Upper lobe of left lung (tissue), 6 donors: ENCODE measurements around the gene KSR2. TPM values are rescaled to one million over a fixed set of nuclear protein-coding genes. Genes with fewer than 3 reads are reported as not detected.

ENCODE experiments used
- ATAC-seq, 2 donors: fragments of 200-7000 bp; cut with Tn5 transposase; one replicate each; pipeline ENCODE4 v1.9.1; 2022; ENCODE audit warnings: mild to moderate bottlenecking in 2 of 2, moderate library complexity in 2 of 2; ENCODE audit not compliant: low FRiP score in 2 of 2
- DNase-seq, 2 donors: peaks; one replicate each; pipeline ENCODE4 v3.0.0-alpha.2; 2019 to 2020
- H3K27ac ChIP-seq, 4 donors: fragments of 200-600 bp; sonication (generic); one replicate each; pipeline ENCODE4 v1.5.1; 2016 to 2019
- H3K27me3 ChIP-seq, 4 donors: fragments of 200-600 bp; sonication (generic); one replicate each; pipeline ENCODE4 v1.5.1; 2017 to 2019
- H3K36me3 ChIP-seq, 4 donors: fragments of 200-600 bp; sonication (generic); one replicate each; pipeline ENCODE4 v1.5.1; 2016 to 2019
- H3K4me1 ChIP-seq, 4 donors: fragments of 200-600 bp; sonication (generic); one replicate each; pipeline ENCODE4 v1.5.1; 2018 to 2019
- H3K4me3 ChIP-seq, 4 donors: fragments of 200-600 bp; sonication (generic); one replicate each; pipeline ENCODE4 v1.5.1; 2017 to 2019; ENCODE audit warnings: mild to moderate bottlenecking in 2 of 4, moderate library complexity in 1 of 4
- H3K9me3 ChIP-seq, 4 donors: fragments of 200-600 bp; sonication (generic); one replicate each; pipeline ENCODE4 v1.5.1; 2018 to 2019
- CTCF ChIP-seq, 6 experiments: fragments of 450-650 bp in 4 of 6; fragments of 200-600 bp in 2 of 6; sonication (generic) in 2 of 6; IDR thresholded peaks; one replicate each; pipeline ENCODE4 v1.5.1; 2016 to 2019; ENCODE audit warnings: antibody characterized with exemption in 6 of 6
- EP300 ChIP-seq, 4 donors: sonication (generic); formaldehyde crosslinking; IDR thresholded peaks; one replicate each; pipeline ENCODE4 v1.5.1; 2017; ENCODE audit warnings: antibody characterized with exemption in 4 of 4, control low read depth in 2 of 4
- POLR2A ChIP-seq, 4 donors: fragments of 450-650 bp; IDR thresholded peaks; one replicate each; pipeline ENCODE4 v1.5.1; 2016 to 2017; ENCODE audit warnings: antibody characterized with exemption in 4 of 4, mild to moderate bottlenecking in 2 of 4
- POLR2AphosphoS5 ChIP-seq, 2 donors: sonication (generic); formaldehyde crosslinking; IDR thresholded peaks; one replicate each; pipeline ENCODE4 v1.5.1; 2017; ENCODE audit warnings: antibody characterized with exemption in 2 of 2
- WGBS, 2 donors: methylation state at CpG; one replicate each; pipeline ENCODE4 v1.1.5; 2017 to 2018; 5-methylcytosine and 5-hydroxymethylcytosine counted together
- total RNA-seq, 6 donors: library from RNA; depleted of rRNA in 4 of 6; stranded (reverse); fragments of >200 nt in 4 of 6; gene quantifications; one replicate each; pipeline versions ENCODE4 v1.1.0 to v1.2.1, GENCODE V29; 2016 to 2021
- donor health status: DM: no; HTN: no; CAD: no; lungs with moderate emphysema.
- donor health status: DM: no; HTN: yes; CAD: no; lungs with severe emphysema.

KSR2 gene
- total RNA-seq, 6 donors from 2014 or later, result 0.30 to 3.2 (median 0.85) TPM

- no peak for TF ChIP-seq POLR2A (IDR thresholded peaks at IDR 0.05)
- peak in 1 of 4 donors; percentile 13 for TF ChIP-seq EP300 (IDR thresholded peaks at IDR 0.05)
- H3K9me3 ChIP-seq, result no peaks in the 10 kb centered on the region
- no peak overlapping the region for H3K27ac ChIP-seq
- no peak overlapping the region for H3K4me3 ChIP-seq
- DNase-seq (peak in 1 of 2 donors; percentile 67), ATAC-seq (peak in 1 of 2 donors; percentile 68)
- no peaks in the 10 kb centered on the region for H3K27me3 ChIP-seq
- no peaks in the 10 kb centered on the region for H3K36me3 ChIP-seq
- H3K4me1 ChIP-seq, result no peaks in the 10 kb centered on the region
- WGBS, 2 donors, result 25 to 29% methylated on average over 1 of the region's 1 CpG
Observed at GRCh38 chr12:117853600-117853999, 115.2 kb downstream of the KSR2 start.

- Histone ChIP-seq H3K9me3 (no peaks in the 10 kb centered on the region), H3K4me3 (no peak overlapping the region), H3K27ac (no peak overlapping the region), H3K27me3 (no peaks in the 10 kb centered on the region), H3K36me3 (no peaks in the 10 kb centered on the region), H3K4me1 (no peaks in the 10 kb centered on the region)
- 4 to 10% methylated on average over 2 of the region's 2 CpGs for WGBS, 2 donors
- TF ChIP-seq CTCF (IDR thresholded peaks at IDR 0.05), result peak; percentile 33 to 81 (median 66)
- TF ChIP-seq EP300 (IDR thresholded peaks at IDR 0.05), result no peak
- no peak for TF ChIP-seq POLR2AphosphoS5 (IDR thresholded peaks at IDR 0.05)
- TF ChIP-seq POLR2A (IDR thresholded peaks at IDR 0.05), result no peak
- ATAC-seq (peak; percentile 30 to 67), DNase-seq (no peak)
Observed at GRCh38 chr12:117850048-117850447, 118.7 kb downstream of the KSR2 start.

GRCh38 chr12:117847371-117847770 is 121.4 kb downstream of the KSR2 start:
- 40 to 49% methylated on average over 5 of the region's 5 CpGs for WGBS, 2 donors

GRCh38 chr12:117845271-117845904 is 123.4 kb downstream of the KSR2 start:
- TF ChIP-seq POLR2A (IDR thresholded peaks at IDR 0.05) (no peak), CTCF (IDR thresholded peaks at IDR 0.05) (no peak), EP300 (IDR thresholded peaks at IDR 0.05) (no peak), POLR2AphosphoS5 (IDR thresholded peaks at IDR 0.05) (no peak)
- ATAC-seq, result no peak
- no peaks in the 10 kb centered on the region for H3K27me3 ChIP-seq
- no peaks in the 10 kb centered on the region for H3K36me3 ChIP-seq
- no peak overlapping the region for H3K4me3 ChIP-seq
- no peak overlapping the region for H3K27ac ChIP-seq
- WGBS, 2 donors, result 87 to 89% methylated on average over 7 of the region's 7 CpGs
- no peak for DNase-seq
- peaks cover 0 to 12% (median 0%) of the 10 kb centered on the region in 4 donors for H3K9me3 ChIP-seq
- no peaks in the 10 kb centered on the region for H3K4me1 ChIP-seq

More at GRCh38 chr12:117847371-117847770, 121.4 kb downstream of the KSR2 start:
- no peak overlapping the region for H3K4me3 ChIP-seq
- H3K27me3 ChIP-seq, result no peaks in the 10 kb centered on the region
- DNase-seq (peak in 1 of 2 donors; percentile 40), ATAC-seq (no peak)
- no peak overlapping the region for H3K27ac ChIP-seq
- no peaks in the 10 kb centered on the region for H3K4me1 ChIP-seq
- H3K9me3 ChIP-seq, result peaks cover 0 to 12% (median 0%) of the 10 kb centered on the region in 4 donors
- H3K36me3 ChIP-seq, result no peaks in the 10 kb centered on the region
- TF ChIP-seq EP300 (IDR thresholded peaks at IDR 0.05) (no peak), CTCF (IDR thresholded peaks at IDR 0.05) (no peak), POLR2AphosphoS5 (IDR thresholded peaks at IDR 0.05) (no peak), POLR2A (IDR thresholded peaks at IDR 0.05) (no peak)

GRCh38 chr12:117844114-117844830 is 124.5 kb downstream of the KSR2 start:
- Histone ChIP-seq H3K27ac (no peak overlapping the region), H3K27me3 (no peaks in the 10 kb centered on the region), H3K9me3 (peaks cover 0 to 12% (median 0%) of the 10 kb centered on the region in 4 donors), H3K4me3 (no peak overlapping the region), H3K36me3 (no peaks in the 10 kb centered on the region), H3K4me1 (no peaks in the 10 kb centered on the region)
- no peak for ATAC-seq
- DNase-seq, result no peak
- no peak for TF ChIP-seq CTCF (IDR thresholded peaks at IDR 0.05)
- no peak for TF ChIP-seq POLR2A (IDR thresholded peaks at IDR 0.05)
- no peak for TF ChIP-seq EP300 (IDR thresholded peaks at IDR 0.05)
- no peak for TF ChIP-seq POLR2AphosphoS5 (IDR thresholded peaks at IDR 0.05)
- WGBS, 2 donors, result 95 to 100% methylated on average over 1 of the region's 1 CpG
